CD4-positive, CD25-positive, alpha-beta regulatory T cell (primary cell): ENCODE measurements around the gene ZNF37A. TPM values are rescaled to one million over a fixed set of nuclear protein-coding genes. Genes with fewer than 3 reads are reported as not detected.

Source experiments
- ATAC-seq, 2 donors: fragments of 150-1000 bp; cut with Tn5 transposase; one replicate each; pipeline ENCODE4 v1.10.0; 2021; ENCODE audit warnings: low read depth in 2 of 2, moderate number of reproducible peaks in 2 of 2, moderate library complexity in 1 of 2
- DNase-seq, 3 donors: peaks; one replicate each; pipeline versions ENCODE4 v3.0.0 to v3.0.0-alpha.2; 2012 to 2022; ENCODE audit warnings: mixed read lengths in 1 of 3
- H3K27ac ChIP-seq: one replicate; pipeline ENCODE4 v1.7.0; 2013; ENCODE audit warnings: mild to moderate bottlenecking, low read length; ENCODE audit not compliant: insufficient read depth, poor library complexity, severe bottlenecking
- H3K27me3 ChIP-seq: one replicate; pipeline ENCODE4 v1.7.0; 2013; ENCODE audit warnings: low read length; ENCODE audit not compliant: control insufficient read depth, insufficient read depth
- H3K36me3 ChIP-seq: one replicate; pipeline ENCODE4 v1.7.0; 2013; ENCODE audit warnings: mild to moderate bottlenecking, low read length, moderate library complexity; ENCODE audit not compliant: control insufficient read depth, insufficient read depth
- H3K4me1 ChIP-seq: 2 replicates; pipeline ENCODE4 v1.7.0; 2013; ENCODE audit warnings: mild to moderate bottlenecking, low read length; ENCODE audit not compliant: insufficient read depth, control insufficient read depth, poor library complexity, severe bottlenecking
- H3K4me3 ChIP-seq: one replicate; pipeline ENCODE4 v1.7.0; 2013; ENCODE audit warnings: low read depth, mild to moderate bottlenecking, low read length, moderate library complexity
- H3K9me3 ChIP-seq, 2 experiments: 1 replicate in 1 of 2; 2 replicates in 1 of 2; pipeline ENCODE4 v1.7.0; 2013; ENCODE audit warnings: low read length in 2 of 2, mild to moderate bottlenecking in 1 of 2, moderate library complexity in 1 of 2; ENCODE audit not compliant: control insufficient read depth in 2 of 2
- H3K27ac Mint-ChIP-seq, 3 donors: one replicate each; pipeline ENCODE4 v1.8.0; 2020 to 2022; ENCODE audit warnings: mild to moderate bottlenecking in 3 of 3, mixed read lengths in 3 of 3, moderate library complexity in 2 of 3
- H3K27me3 Mint-ChIP-seq: one replicate; pipeline ENCODE4 v1.8.0; 2022; ENCODE audit warnings: mild to moderate bottlenecking, mixed read lengths
- H3K36me3 Mint-ChIP-seq: one replicate; pipeline ENCODE4 v1.8.0; 2020; ENCODE audit warnings: mixed read lengths
- H3K4me1 Mint-ChIP-seq, 4 donors: one replicate each; pipeline ENCODE4 v1.8.0; 2020 to 2022; ENCODE audit warnings: mixed read lengths in 4 of 4, mild to moderate bottlenecking in 1 of 4
- H3K4me3 Mint-ChIP-seq, 4 donors: one replicate each; pipeline ENCODE4 v1.8.0; 2020 to 2022; ENCODE audit warnings: mild to moderate bottlenecking in 4 of 4, mixed read lengths in 4 of 4, moderate library complexity in 3 of 4
- H3K9me3 Mint-ChIP-seq, 7 donors: one replicate each; pipeline ENCODE4 v1.8.0; 2020 to 2022; ENCODE audit warnings: mixed read lengths in 7 of 7, mild to moderate bottlenecking in 3 of 7, moderate library complexity in 2 of 7
- polyA plus RNA-seq, 4 donors: library from polyadenylated mRNA; unstranded; fragments of 300-500 nt; fragmentation: Illumina TruSeq; gene quantifications; one replicate each; pipeline ENCODE4 v1.2.3, GENCODE V29; 2021
- total RNA-seq: library from RNA; stranded (reverse); gene quantifications from one replicate; pipeline ENCODE4 v1.2.3, GENCODE V29; 2022

ZNF37A gene
- total and polyA plus RNA-seq, 5 donors from 2014 or later: 4.2 to 18.8 (median 4.3) TPM

DNA sequence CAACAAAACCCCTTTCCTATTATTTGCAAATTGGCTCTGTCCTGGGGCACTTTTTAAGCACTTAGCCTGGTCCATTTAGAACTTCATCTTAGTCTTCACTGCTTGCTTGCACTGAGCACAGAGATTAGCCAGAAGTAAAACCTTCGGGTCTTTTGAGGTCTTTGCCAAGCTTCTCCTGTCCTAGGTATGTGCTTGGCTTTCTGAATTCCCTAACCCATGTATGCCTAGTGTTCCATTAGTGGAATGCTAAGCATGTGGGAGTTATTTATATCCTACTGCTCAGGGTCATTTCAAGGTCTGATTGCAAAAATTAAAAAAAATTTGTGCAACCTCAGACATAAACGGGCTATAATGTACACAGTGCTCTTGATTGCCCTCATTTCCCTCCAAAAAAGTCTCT, 18.0 kb downstream of the ZNF37A start:
- Mint-ChIP-seq H3K27ac (no peak overlapping the region), H3K36me3 (peaks cover 52% of the 10 kb centered on the region), H3K9me3 (peaks cover 0 to 87% (median 58%) of the 10 kb centered on the region in 7 donors), H3K4me3 (no peak overlapping the region), H3K4me1 (peaks cover 0 to 2% (median under 1%) of the 10 kb centered on the region in 4 donors), H3K27me3 (no peaks in the 10 kb centered on the region)
- H3K4me3 ChIP-seq: no peak overlapping the region
- peaks cover 39% of the 10 kb centered on the region for H3K36me3 ChIP-seq
- no peak overlapping the region for H3K27ac ChIP-seq
- peaks cover 56 to 67% of the 10 kb centered on the region in 2 experiments for H3K9me3 ChIP-seq
- no peaks in the 10 kb centered on the region for H3K27me3 ChIP-seq
- DNase-seq (no peak), ATAC-seq (no peak)
- no peaks in the 10 kb centered on the region for H3K4me1 ChIP-seq

DNA sequence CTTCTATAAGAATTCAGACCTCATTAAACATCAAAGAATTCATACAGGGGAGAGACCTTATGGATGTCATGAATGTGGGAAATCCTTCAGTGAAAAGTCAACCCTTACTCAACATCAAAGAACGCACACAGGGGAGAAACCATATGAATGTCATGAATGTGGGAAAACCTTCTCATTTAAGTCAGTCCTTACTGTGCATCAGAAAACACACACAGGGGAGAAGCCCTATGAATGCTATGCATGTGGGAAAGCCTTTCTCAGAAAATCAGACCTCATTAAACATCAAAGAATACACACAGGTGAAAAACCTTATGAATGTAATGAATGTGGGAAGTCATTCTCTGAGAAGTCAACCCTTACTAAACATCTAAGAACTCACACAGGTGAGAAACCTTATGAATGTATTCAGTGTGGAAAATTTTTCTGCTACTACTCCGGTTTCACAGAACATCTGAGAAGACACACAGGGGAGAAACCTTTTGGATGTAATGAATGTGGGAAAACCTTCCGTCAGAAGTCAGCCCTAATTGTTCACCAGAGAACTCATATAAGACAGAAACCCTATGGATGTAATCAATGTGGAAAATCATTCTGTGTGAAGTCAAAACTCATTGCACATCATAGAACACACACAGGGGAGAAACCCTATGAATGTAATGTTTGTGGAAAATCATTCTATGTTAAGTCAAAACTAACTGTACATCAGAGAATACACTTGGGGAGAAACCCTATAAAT, 24.1 kb downstream of the ZNF37A start:
- Mint-ChIP-seq H3K4me3 (no peak overlapping the region), H3K27me3 (no peaks in the 10 kb centered on the region), H3K36me3 (peaks cover 47% of the 10 kb centered on the region), H3K27ac (no peak overlapping the region), H3K9me3 (peaks cover 0 to 89% (median 54%) of the 10 kb centered on the region in 7 donors), H3K4me1 (no peaks in the 10 kb centered on the region)
- ATAC-seq (no peak), DNase-seq (peak in 1 of 3 donors; percentile 15)
- Histone ChIP-seq H3K36me3 (peaks cover 43% of the 10 kb centered on the region), H3K4me1 (no peaks in the 10 kb centered on the region), H3K27ac (no peak overlapping the region), H3K4me3 (no peak overlapping the region), H3K9me3 (peaks cover 94 to 99% of the 10 kb centered on the region in 2 experiments), H3K27me3 (no peaks in the 10 kb centered on the region)

DNA sequence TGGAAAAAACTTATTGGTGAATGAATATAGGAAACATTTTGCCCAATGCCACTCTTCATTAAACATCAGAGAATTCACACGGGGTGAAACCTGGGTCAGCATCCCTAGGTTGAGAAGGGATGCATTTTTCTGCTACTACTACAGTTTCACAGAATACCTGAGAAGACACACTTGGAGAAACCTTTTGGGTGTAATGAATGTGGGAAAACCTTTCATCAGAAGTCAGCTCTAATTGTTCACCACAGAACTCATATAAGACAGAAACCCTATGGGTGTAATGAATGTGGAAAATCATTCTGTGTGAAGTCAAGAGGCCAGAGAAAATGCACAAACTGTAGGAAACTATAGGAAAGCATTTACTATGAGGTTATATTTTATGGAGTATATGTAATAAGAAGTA, 24.9 kb downstream of the ZNF37A start:
- Mint-ChIP-seq H3K4me3 (no peak overlapping the region), H3K36me3 (peaks cover 41% of the 10 kb centered on the region), H3K27me3 (no peaks in the 10 kb centered on the region), H3K9me3 (peaks cover 0 to 91% (median 54%) of the 10 kb centered on the region in 7 donors), H3K27ac (no peak overlapping the region), H3K4me1 (no peaks in the 10 kb centered on the region)
- no peak for ATAC-seq
- no peak for DNase-seq
- no peak overlapping the region for H3K4me3 ChIP-seq
- no peak overlapping the region for H3K27ac ChIP-seq
- no peaks in the 10 kb centered on the region for H3K27me3 ChIP-seq
- H3K36me3 ChIP-seq: peaks cover 36% of the 10 kb centered on the region
- peaks cover 94 to 100% of the 10 kb centered on the region in 2 experiments for H3K9me3 ChIP-seq
- H3K4me1 ChIP-seq: no peaks in the 10 kb centered on the region

DNA sequence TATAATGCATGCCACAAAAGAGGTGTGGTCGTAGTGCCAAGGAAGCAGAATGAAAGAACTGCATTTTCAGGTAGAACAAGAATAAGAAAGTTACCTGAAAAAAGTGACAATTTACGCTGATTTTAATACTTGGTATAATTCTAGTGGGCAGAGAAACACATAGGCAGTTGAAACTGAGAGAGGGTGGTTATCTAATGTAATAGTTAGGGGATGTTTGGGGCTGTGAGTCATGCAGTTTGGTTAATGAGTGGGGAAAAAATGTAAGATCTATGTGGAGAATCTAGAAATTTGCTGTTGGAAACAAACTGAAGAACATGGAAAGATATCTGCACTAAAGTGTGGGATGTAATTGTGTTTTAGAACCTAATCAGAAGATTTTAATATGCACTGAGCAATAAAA, 33.7 kb downstream of the ZNF37A start:
- no peak overlapping the region for H3K27ac ChIP-seq
- H3K36me3 Mint-ChIP-seq: no peaks in the 10 kb centered on the region
- peaks cover 0 to 76% (median 35%) of the 10 kb centered on the region in 7 donors for H3K9me3 Mint-ChIP-seq
- no peak overlapping the region for H3K4me3 Mint-ChIP-seq
- H3K36me3 ChIP-seq: no peaks in the 10 kb centered on the region
- H3K27ac Mint-ChIP-seq: no peak overlapping the region
- H3K4me1 Mint-ChIP-seq: peaks cover 0 to 4% (median 0%) of the 10 kb centered on the region in 4 donors
- ATAC-seq (no peak), DNase-seq (no peak)
- H3K4me3 ChIP-seq: no peak overlapping the region
- H3K4me1 ChIP-seq: no peaks in the 10 kb centered on the region
- H3K9me3 ChIP-seq: peaks cover 80 to 93% of the 10 kb centered on the region in 2 experiments
- no peaks in the 10 kb centered on the region for H3K27me3 ChIP-seq
- no peaks in the 10 kb centered on the region for H3K27me3 Mint-ChIP-seq

DNA sequence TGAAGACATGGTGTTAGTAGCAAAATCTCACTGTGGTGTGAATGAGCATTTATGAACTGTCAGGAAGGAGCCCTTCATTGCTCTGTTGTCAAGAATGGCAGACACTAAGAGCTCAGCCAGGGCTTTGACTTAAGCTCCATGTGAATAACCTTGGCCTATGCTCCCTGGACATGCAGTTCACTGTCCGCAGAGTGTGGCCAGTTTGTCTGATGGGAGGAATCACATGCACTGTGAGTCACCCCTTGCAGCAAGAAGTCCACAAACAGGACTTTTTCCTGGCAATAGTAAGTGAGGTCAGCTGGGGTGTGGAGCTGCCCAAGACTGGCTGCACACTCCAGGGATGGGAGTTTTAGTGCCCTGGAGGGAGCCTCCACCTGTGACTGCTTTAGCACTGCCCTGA, 49.5 kb downstream of the ZNF37A start:
- Mint-ChIP-seq H3K27me3 (no peaks in the 10 kb centered on the region), H3K27ac (no peak overlapping the region), H3K4me3 (no peak overlapping the region), H3K36me3 (no peaks in the 10 kb centered on the region), H3K9me3 (peaks cover 2 to 25% (median 8%) of the 10 kb centered on the region in 7 donors), H3K4me1 (no peaks in the 10 kb centered on the region)
- Histone ChIP-seq H3K27ac (no peak overlapping the region), H3K4me3 (no peak overlapping the region), H3K36me3 (no peaks in the 10 kb centered on the region), H3K27me3 (no peaks in the 10 kb centered on the region), H3K9me3 (peaks cover 3 to 5% of the 10 kb centered on the region in 2 experiments), H3K4me1 (no peaks in the 10 kb centered on the region)
- ATAC-seq: no peak
- DNase-seq: no peak

DNA sequence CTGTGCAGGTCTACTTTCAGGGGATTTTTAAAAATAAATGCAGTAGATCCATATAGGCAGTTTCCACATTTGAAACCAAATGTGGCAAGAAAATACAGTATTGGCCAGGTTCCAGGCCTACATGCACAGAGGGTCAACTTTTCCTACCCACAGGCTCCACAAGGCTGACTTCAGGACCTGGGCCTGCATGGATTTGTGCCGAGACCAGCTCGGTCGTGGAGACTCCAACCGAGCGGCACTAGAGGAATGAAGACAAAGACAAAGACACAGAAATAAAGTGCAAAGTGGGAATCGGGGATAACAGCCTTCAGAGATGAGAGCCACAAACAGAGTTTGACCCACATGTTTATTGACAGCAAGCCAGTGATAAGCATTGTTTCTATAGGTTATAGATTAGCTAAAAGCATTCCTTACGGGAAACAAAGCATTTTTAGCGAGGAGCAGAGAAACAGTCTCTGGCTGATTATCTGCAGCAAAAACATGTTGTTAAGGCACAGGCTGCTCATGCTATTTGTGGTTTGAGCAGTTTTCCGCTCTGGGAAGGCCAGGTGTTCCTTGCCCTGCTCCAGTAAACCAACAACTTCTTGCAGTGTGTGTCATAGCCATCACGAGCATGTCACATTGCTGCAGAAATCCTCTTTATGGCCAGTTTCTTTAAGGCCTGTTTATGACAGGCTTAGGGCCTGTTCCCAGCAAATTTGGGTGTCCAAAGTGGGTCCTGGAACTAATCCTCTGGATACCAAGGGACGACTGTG, 52.6 kb downstream of the ZNF37A start:
- Histone ChIP-seq H3K4me3 (no peak overlapping the region), H3K36me3 (no peaks in the 10 kb centered on the region), H3K4me1 (no peaks in the 10 kb centered on the region), H3K27me3 (no peaks in the 10 kb centered on the region), H3K27ac (no peak overlapping the region), H3K9me3 (peaks cover 0 to 2% of the 10 kb centered on the region in 2 experiments)
- H3K9me3 Mint-ChIP-seq: peaks cover 0 to 8% (median 2%) of the 10 kb centered on the region in 7 donors
- no peak overlapping the region for H3K4me3 Mint-ChIP-seq
- no peaks in the 10 kb centered on the region for H3K36me3 Mint-ChIP-seq
- no peaks in the 10 kb centered on the region for H3K27me3 Mint-ChIP-seq
- no peak for DNase-seq
- no peaks in the 10 kb centered on the region for H3K4me1 Mint-ChIP-seq
- H3K27ac Mint-ChIP-seq: no peak overlapping the region
- ATAC-seq: no peak

DNA sequence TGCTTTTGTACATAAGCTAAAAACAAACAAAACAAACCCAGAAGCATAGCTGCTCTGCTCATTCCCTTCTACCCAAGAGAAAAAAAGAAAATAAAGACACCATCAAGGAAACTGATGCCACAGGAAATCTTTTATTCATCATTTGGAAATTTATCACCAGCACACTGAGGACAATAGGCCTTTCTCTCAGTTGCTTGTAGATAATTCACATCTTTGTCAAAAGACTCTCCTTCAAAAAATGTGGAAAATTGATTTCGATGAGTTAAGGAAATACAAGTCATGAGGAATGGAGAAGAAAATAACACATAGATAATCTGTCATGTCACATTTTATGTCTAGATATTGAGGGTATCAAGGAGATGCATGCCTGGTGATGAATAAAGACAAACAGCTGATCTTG, 53.5 kb downstream of the ZNF37A start:
- H3K27ac ChIP-seq: no peak overlapping the region
- no peak overlapping the region for H3K4me3 ChIP-seq
- Mint-ChIP-seq H3K4me3 (no peak overlapping the region), H3K27me3 (no peaks in the 10 kb centered on the region), H3K4me1 (no peaks in the 10 kb centered on the region), H3K27ac (no peak overlapping the region), H3K36me3 (no peaks in the 10 kb centered on the region), H3K9me3 (peaks cover 0 to 9% (median 4%) of the 10 kb centered on the region in 7 donors)
- ATAC-seq: no peak
- H3K4me1 ChIP-seq: no peaks in the 10 kb centered on the region
- no peaks in the 10 kb centered on the region for H3K27me3 ChIP-seq
- no peaks in the 10 kb centered on the region for H3K36me3 ChIP-seq
- H3K9me3 ChIP-seq: no peaks in the 10 kb centered on the region
- no peak for DNase-seq
